ENCODE results near the gene COL27A1. TPM values are rescaled to one million over a fixed set of nuclear protein-coding genes. Genes with fewer than 3 reads are reported as not detected.

The COL27A1 gene
- total and polyA plus RNA-seq, 9 of the 15 experiments (the other 6 are each of a cell fraction or from before 2014, with no cell fraction given) = 0.07 TPM; not detected in 8

- Histone ChIP-seq H3K36me3 (ENCODE audit: control insufficient read depth, insufficient read depth, low read length) (peaks cover 16% of the 10 kb centered on the region; the same call in 2 of the 3 replicates), H3K9ac (ENCODE audit: insufficient read depth in 1 of 2, low read depth in 2 of 2, low read length in 2 of 2) (no peak overlapping the region), H3K9me1 (ENCODE audit: control insufficient read depth, insufficient read depth, low read length) (no peaks in the 10 kb centered on the region), H4K20me1 (replicated peaks; ENCODE audit: control insufficient read depth, insufficient read depth, low read length) (no peaks in the 10 kb centered on the region), H3K27me3 (ENCODE audit: control insufficient read depth in 2 of 2, insufficient read depth in 2 of 2, low read length in 2 of 2) (no peaks in the 10 kb centered on the region), H3K79me2 (ENCODE audit: control insufficient read depth, insufficient read depth, low read length) (no peaks in the 10 kb centered on the region), H2AFZ (ENCODE audit: low read depth, low read length) (no peak overlapping the region), H3K4me2 (ENCODE audit: insufficient read depth, low read length) (no peak overlapping the region), H3K4me3 (no peak overlapping the region), H3K4me1 (replicated peaks in 1 of 2; ENCODE audit: control insufficient read depth in 2 of 2, insufficient read depth in 2 of 2, low read length in 2 of 2) (no peaks in the 10 kb centered on the region), H3K27ac (ENCODE audit: extremely low read depth, low read depth, low read length) (no peak overlapping the region), H3K9me3 (replicated peaks; ENCODE audit: control insufficient read depth, insufficient read depth, low read depth, low read length) (no peaks in the 10 kb centered on the region)
- FAIRE-seq (no peak), ATAC-seq (no peak), DNase-seq (ENCODE audit: extremely low read depth in 1 of 4, low spot score in 3 of 4) (no peak)
- 73% methylated on average over 9 of the region's 9 CpGs for WGBS (ENCODE audit: insufficient coverage, low coverage, missing lambda C conversion rate)
- BruUV-seq (replicated peaks) = no TSS peak
- ChIA-PET POLR2A (no interaction called here), CTCF (ENCODE audit: low intra/inter-chr PET ratio) (no interaction called here)
- in situ Hi-C loops (cut with MboI) = no loop called here
- intact Hi-C loops (cut with micrococcal nuclease) = no loop called here
- TF ChIP-seq RERE (CRISPR knock-in tag; IDR thresholded peaks at IDR 0.05; ENCODE audit: borderline replicate concordance) (no peak), POLR3A (IDR thresholded peaks at IDR 0.05; ENCODE audit: borderline replicate concordance, extremely low read depth, insufficient read depth, insufficient read length) (no peak), POLR2G (IDR thresholded peaks at IDR 0.05; ENCODE audit: low read depth, low read length) (peak; percentile 55)
- TF ChIP-seq, protein P1, sequence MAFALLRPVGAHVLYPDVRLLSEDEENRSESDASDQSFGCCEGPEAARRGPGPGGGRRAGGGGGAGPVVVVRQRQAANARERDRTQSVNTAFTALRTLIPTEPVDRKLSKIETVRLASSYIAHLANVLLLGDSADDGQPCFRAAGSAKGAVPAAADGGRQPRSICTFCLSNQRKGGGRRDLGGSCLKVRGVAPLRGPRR (CRISPR knock-in tag; IDR thresholded peaks at IDR 0.05) = no peak
- TF ChIP-seq, protein P2, sequence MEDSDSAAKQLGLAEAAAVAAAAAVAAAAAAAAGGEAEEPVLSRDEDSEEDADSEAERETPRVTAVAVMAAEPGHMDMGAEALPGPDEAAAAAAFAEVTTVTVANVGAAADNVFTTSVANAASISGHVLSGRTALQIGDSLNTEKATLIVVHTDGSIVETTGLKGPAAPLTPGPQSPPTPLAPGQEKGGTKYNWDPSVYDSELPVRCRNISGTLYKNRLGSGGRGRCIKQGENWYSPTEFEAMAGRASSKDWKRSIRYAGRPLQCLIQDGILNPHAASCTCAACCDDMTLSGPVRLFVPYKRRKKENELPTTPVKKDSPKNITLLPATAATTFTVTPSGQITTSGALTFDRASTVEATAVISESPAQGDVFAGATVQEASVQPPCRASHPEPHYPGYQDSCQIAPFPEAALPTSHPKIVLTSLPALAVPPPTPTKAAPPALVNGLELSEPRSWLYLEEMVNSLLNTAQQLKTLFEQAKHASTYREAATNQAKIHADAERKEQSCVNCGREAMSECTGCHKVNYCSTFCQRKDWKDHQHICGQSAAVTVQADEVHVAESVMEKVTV (CRISPR knock-in tag; IDR thresholded peaks at IDR 0.05) = no peak
Observed at GRCh38 chr9:114357911-114358328, 202.6 kb downstream of the COL27A1 start.

Measured in K562 (cell line).